ENCODE measurements around the gene MED16.

The MED16 gene, protein sequence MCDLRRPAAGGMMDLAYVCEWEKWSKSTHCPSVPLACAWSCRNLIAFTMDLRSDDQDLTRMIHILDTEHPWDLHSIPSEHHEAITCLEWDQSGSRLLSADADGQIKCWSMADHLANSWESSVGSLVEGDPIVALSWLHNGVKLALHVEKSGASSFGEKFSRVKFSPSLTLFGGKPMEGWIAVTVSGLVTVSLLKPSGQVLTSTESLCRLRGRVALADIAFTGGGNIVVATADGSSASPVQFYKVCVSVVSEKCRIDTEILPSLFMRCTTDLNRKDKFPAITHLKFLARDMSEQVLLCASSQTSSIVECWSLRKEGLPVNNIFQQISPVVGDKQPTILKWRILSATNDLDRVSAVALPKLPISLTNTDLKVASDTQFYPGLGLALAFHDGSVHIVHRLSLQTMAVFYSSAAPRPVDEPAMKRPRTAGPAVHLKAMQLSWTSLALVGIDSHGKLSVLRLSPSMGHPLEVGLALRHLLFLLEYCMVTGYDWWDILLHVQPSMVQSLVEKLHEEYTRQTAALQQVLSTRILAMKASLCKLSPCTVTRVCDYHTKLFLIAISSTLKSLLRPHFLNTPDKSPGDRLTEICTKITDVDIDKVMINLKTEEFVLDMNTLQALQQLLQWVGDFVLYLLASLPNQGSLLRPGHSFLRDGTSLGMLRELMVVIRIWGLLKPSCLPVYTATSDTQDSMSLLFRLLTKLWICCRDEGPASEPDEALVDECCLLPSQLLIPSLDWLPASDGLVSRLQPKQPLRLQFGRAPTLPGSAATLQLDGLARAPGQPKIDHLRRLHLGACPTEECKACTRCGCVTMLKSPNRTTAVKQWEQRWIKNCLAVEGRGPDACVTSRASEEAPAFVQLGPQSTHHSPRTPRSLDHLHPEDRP

DNA sequence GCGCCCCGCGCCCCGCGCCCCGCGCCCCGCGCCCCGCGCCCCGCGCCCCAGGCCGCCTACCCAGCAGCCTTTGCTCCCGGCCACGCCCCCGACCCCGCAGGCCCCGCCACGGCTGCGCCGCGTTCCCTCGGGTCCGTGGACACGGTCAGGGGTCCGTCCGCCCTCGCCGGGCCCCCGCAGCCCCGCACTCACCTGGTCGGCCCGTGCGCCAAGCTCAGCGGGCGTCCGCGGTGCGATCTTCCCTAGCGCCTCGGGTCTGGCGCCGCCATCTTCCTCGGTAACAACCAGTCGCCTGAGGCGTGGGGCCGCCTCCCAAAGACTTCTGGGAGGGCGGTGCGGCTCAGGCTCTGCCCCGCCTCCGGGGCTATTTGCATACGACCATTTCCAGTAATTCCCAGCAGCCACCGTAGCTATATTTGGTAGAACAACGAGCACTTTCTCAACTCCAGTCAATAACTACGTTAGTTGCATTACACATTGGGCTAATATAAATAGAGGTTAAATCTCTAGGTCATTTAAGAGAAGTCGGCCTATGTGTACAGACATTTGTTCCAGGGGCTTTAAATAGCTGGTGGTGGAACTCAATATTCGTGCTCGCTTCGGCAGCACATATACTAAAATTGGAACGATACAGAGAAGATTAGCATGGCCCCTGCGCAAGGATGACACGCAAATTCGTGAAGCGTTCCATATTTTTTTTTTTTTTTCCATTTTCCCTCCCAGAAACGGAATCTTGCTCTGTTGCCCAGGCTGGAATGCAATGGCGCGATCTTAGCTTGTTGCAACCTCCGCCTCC lies at the start of gene MED16, which contains the start of gene RNU6-9:
Gene MED16, minus strand, starts transcription at position 294 of the 796 bp plus-strand sequence. CDS start 2,056 bp downstream, outside the sequence.
Gene RNU6-9, plus strand, starts transcription at position 591 of the 796 bp plus-strand sequence.
- FAIRE-seq, result no peak

GRCh38 chr19:942133-942645 lies 49.2 kb upstream of the MED16 start:
- no peak for FAIRE-seq

DNA sequence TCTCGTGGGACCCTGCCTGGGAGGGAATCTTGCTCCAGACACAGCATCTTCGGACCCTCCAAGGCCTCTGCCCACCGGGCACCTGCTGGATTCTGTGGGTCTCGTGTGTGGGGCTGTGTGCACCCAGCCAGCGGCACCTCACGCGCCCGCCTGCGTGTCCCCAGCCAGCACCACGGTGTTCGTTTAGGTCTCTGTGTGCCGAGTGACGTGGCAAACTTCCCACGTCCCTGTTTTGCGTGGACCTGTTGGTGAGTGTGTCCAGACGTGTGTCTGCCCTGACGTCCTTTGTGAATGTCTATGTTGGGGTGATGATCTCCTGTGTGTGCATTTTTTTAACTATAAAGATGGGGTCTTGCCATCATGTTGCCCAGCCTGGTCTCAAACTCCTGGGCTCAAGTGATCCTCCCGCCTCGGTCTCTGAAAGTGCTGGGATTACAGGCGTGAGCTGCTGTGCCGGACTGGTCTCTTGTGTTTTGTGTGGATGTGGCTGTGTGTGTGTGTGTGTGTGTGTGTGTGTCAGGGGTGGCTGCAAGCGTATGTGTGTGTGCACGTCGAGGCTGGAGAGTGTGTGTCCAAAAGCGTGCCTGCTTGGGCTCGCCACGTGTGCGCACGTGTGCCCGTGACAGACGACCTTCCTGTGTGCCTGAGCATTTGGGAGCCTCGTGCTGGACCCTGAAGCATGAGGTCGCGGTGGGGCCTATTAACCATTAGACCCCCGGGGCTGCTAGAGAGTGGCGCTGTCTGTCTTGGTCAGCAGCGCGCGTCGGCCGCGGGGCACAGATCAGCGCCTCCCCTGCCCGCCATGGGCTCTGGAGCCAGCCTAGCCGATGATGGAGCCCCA lies 48.5 kb upstream of the MED16 start:
- FAIRE-seq, result no peak

- FAIRE-seq, result no peak
These were observed 47.8 kb upstream of the MED16 start for GRCh38 chr19:940591-941291.

GRCh38 chr19:939922-940321 lies 46.9 kb upstream of the MED16 start:
- FAIRE-seq, result no peak

DNA sequence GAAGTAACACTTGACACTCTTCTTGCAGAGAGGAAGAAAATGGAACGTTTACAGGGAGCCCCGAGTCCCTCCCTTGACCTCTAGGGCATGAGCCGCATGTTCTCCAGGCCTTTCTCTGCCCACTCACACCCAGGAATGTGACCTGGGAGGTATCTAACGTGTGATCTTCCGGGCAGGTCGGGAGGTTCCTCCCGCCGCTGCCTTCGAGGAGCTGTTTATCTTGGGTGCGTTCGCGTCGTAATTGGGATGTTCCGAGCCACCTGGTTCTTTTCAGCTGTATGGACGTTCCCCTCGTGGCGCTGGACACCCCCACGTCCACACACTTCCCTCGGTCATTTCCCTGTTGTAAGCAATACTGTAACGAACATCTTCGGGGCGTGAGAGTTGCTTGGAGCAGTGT lies 46.5 kb upstream of the MED16 start:
- no peak for FAIRE-seq

DNA sequence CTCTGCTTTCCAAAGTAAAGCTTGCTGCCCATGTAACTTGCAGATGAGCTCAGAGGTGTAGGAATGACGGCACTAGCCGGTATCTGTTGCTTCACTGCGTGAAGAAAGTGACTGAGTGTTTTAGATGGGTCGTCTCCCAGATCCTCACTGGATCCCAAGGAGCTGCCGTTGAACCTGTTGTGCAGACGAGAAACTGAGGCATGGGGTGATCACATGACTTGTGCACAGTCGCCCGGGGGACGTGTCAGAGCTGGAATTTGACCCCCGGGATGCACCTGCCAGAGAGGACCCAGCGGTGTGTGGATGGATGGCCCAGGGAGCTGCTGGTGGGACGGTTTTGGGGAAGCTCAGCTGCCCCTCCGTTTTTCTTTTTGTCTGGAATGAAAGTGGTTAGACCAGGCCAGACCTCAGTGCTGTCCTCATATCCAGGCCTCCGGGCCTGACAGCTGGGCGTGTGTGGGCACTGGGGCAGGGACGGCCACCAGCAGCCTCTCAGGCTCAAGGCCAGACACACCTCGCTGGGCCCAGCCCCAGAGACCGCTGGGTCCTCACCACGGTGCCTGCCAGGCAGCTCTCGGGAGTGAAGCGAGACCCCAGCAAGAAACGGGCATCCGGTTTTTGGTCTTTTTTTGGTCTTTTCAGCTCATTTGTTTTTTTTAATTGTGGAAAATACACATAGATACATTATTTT lies 45.4 kb upstream of the MED16 start:
- FAIRE-seq, result no peak

- FAIRE-seq, result no peak
These were observed 44.3 kb upstream of the MED16 start for GRCh38 chr19:937259-937694.

- no peak for FAIRE-seq
These were observed 43.2 kb upstream of the MED16 start for GRCh38 chr19:936175-936546.

- no peak for FAIRE-seq
These were observed 42.0 kb upstream of the MED16 start for GRCh38 chr19:934865-935479.

DNA sequence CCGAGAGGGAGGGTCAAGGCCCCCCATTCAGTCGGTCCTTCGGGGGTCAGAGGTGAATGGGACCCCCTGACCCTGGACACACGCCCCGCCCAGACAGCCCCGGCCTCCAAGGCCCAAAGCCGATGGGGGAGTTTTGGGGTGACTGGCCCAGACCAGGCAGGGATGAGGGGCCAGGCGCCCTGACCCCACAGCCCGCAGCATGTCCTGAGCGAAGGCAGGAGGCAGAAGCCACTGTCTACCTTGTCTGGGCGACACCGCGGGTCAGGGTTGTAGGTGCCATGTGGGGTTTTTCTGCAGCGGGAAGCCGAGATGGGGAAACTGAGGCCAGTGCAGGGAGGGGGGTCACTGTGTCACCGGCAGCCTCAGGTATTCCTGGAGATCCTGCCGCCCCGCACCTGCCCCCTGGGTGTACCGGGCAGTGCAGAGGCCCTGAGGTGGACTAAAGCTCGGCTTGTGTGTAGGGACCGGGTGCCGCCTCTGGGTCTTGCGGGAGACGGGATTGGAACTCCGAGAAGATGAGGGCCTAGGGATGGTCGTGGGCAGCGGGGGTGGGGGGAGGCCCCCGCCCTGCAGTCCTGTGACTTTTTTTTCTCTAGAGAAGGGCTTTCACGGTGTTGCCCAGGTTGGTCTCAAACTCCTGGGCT lies 41.3 kb upstream of the MED16 start:
- FAIRE-seq, result no peak

DNA sequence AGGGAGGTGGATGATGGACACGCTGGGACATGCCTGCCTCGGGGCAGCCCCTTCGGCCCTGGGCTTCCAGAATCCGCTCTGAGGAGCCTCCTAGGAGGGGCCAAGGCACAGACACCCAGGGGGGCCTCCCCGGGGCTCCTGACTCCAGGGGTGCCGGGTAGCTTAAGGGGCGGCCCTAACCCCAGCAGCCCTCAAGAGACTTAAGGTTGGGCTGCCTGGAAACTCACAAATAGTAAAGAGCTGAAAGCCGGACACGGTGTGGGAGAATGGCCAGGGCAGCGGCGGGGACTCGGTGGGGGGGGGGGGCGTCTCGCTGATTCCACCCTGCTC lies 40.5 kb upstream of the MED16 start:
- no peak for FAIRE-seq

DNA sequence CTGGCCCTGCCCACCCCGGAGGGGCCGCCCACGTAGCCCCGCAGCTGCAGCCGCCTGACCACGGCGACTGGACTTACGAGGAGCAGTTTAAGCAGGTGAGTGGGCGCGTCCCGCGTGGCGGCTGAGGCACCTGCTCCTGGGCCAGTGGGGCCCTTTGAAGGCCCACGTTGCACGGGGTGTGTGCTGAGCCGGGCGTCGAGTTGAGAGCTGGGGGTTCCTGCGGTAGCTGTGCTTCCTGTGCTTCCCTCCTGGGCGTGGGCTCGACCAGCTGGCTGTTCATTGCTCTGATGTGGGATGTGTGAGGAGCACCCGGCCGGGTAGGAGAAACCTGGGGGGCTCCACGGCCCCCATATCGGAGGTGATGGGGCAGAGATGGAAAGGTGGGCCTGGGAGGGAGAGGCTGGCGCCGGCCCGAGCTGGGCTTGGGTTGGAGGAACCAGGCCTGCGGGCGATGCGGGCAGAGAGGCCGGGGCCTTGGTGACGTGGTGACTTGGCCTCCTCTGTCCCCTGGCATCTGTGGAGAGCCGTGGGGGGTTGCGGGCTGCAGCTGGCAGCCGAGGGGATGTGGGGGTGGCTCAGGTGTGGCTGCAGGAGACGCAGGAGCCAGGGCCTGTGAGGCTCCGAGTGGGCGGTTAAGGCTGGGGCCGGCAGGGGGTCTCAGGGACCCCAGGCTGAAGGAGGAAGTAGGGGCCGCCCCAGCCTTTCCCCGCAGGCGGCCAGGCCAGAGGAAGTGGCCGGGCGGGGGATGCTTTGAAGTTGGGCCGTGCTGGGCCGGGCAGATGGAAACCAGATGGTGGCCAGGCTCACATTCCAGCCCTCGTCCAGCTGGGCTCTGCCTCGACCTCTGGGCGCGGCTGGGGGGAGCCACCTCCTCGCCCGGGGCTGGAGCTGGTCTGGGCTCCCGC lies 39.9 kb upstream of the MED16 start:
- FAIRE-seq, result no peak

GRCh38 chr19:931860-932647 lies 39.1 kb upstream of the MED16 start:
- no peak for FAIRE-seq

GRCh38 chr19:929891-930258 lies 36.9 kb upstream of the MED16 start:
- FAIRE-seq, result no peak

GRCh38 chr19:929203-929890 lies 36.4 kb upstream of the MED16 start:
- no peak for FAIRE-seq

Data from colon (tissue), 2 donors.